HepG2 (cell line): ENCODE data around the gene RAB11FIP5.
A peak's percentile ranks its signal among the peaks of the same experiment; 100 is the strongest.

Experiments used
- EZH2 ChIP-seq: conservative IDR thresholded peaks from 2 replicates; pipeline ENCODE4 v1.6.1; 2012; ENCODE audit warnings: mild to moderate bottlenecking, low read depth, low read length, moderate library complexity
- KDM1A ChIP-seq: IDR thresholded peaks from 2 replicates; pipeline ENCODE4 v1.6.1; 2016; ENCODE audit warnings: missing compliant biosample characterization
- POLR2AphosphoS5 ChIP-seq: IDR thresholded peaks from 2 replicates; pipeline ENCODE4 v1.6.1; 2012; ENCODE audit warnings: low read depth, low read length
- ZBTB7A ChIP-seq: sonication (generic); formaldehyde crosslinking; IDR thresholded peaks from 2 replicates; pipeline ENCODE4 v1.8.0; 2022; ENCODE audit warnings: mild to moderate bottlenecking, missing genetic modification reagents
- ZNF670 ChIP-seq: sonication (generic); formaldehyde crosslinking; IDR thresholded peaks from 2 replicates; pipeline ENCODE4 v1.8.0; 2022; ENCODE audit warnings: mild to moderate bottlenecking, missing genetic modification reagents, borderline replicate concordance
- TF ChIP-seq, protein P1 (sequence below): sonication (generic); formaldehyde crosslinking; IDR thresholded peaks from 2 replicates; pipeline ENCODE4 v1.5.1; 2020; ENCODE audit warnings: mild to moderate bottlenecking, missing genetic modification reagents, moderate library complexity
- TF ChIP-seq, protein P2 (sequence below): sonication (generic); formaldehyde crosslinking; conservative IDR thresholded peaks from 2 replicates; pipeline ENCODE4 v1.4.0; 2020; ENCODE audit warnings: missing genetic modification reagents
- TF ChIP-seq, protein P3 (sequence below), 2 experiments: sonication (generic) in 1 of 2; formaldehyde crosslinking in 1 of 2; IDR thresholded peaks; 2 replicates each; pipeline versions ENCODE4 v1.4.0 to v1.6.1; 2018 to 2020; ENCODE audit warnings: missing genetic modification reagents in 2 of 2, borderline replicate concordance in 1 of 2, low read depth in 1 of 2, mild to moderate bottlenecking in 1 of 2, missing biosample characterization in 1 of 2
- TF ChIP-seq, protein P4 (sequence below): sonication (generic); formaldehyde crosslinking; IDR thresholded peaks from 2 replicates; pipeline ENCODE4 v1.4.0; 2020; ENCODE audit warnings: mild to moderate bottlenecking, missing genetic modification reagents
- TF ChIP-seq, protein P5 (sequence below): IDR thresholded peaks from 2 replicates; pipeline ENCODE4 v1.6.1; 2016; ENCODE audit warnings: missing compliant biosample characterization, missing genetic modification reagents, borderline replicate concordance

DNA sequence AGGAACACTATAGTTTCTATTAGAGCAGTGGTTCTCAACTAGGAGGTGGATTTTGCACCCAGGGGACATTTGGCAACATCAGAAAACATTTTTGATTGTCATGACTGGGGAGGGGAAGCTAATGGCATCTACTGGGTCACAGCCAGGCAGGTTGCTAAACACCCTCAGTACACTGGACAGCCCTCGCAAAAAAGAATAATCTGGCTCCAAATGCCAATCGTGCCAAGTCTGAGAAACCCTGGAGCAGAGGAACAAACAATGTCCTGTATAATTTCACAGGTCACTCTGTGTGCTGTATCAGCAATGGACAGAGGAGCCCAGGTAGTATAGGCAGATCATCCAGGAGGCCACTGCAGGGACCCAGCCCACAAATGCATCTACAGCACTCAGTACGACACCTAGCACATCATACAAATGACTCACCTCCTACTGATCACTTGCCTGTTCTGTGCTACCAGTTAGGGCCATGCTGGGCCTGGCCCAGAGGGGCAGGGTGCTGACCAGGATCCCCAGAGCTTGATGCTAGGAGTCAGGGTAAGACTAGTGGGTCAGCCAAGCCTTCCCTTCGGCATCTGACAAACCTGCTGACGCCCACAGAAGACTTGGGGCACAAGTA is 78.9 kb downstream of the RAB11FIP5 start:
- TF ChIP-seq EZH2: no peak
- TF ChIP-seq ZNF670 (CRISPR knock-in tag): no peak
- TF ChIP-seq POLR2AphosphoS5: no peak
- no peak for TF ChIP-seq ZBTB7A (CRISPR knock-in tag)
- TF ChIP-seq, protein P1, sequence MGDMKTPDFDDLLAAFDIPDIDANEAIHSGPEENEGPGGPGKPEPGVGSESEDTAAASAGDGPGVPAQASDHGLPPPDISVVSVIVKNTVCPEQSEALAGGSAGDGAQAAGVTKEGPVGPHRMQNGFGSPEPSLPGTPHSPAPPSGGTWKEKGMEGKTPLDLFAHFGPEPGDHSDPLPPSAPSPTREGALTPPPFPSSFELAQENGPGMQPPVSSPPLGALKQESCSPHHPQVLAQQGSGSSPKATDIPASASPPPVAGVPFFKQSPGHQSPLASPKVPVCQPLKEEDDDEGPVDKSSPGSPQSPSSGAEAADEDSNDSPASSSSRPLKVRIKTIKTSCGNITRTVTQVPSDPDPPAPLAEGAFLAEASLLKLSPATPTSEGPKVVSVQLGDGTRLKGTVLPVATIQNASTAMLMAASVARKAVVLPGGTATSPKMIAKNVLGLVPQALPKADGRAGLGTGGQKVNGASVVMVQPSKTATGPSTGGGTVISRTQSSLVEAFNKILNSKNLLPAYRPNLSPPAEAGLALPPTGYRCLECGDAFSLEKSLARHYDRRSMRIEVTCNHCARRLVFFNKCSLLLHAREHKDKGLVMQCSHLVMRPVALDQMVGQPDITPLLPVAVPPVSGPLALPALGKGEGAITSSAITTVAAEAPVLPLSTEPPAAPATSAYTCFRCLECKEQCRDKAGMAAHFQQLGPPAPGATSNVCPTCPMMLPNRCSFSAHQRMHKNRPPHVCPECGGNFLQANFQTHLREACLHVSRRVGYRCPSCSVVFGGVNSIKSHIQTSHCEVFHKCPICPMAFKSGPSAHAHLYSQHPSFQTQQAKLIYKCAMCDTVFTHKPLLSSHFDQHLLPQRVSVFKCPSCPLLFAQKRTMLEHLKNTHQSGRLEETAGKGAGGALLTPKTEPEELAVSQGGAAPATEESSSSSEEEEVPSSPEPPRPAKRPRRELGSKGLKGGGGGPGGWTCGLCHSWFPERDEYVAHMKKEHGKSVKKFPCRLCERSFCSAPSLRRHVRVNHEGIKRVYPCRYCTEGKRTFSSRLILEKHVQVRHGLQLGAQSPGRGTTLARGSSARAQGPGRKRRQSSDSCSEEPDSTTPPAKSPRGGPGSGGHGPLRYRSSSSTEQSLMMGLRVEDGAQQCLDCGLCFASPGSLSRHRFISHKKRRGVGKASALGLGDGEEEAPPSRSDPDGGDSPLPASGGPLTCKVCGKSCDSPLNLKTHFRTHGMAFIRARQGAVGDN (CRISPR knock-in tag): peak; percentile 51
- TF ChIP-seq, protein P2, sequence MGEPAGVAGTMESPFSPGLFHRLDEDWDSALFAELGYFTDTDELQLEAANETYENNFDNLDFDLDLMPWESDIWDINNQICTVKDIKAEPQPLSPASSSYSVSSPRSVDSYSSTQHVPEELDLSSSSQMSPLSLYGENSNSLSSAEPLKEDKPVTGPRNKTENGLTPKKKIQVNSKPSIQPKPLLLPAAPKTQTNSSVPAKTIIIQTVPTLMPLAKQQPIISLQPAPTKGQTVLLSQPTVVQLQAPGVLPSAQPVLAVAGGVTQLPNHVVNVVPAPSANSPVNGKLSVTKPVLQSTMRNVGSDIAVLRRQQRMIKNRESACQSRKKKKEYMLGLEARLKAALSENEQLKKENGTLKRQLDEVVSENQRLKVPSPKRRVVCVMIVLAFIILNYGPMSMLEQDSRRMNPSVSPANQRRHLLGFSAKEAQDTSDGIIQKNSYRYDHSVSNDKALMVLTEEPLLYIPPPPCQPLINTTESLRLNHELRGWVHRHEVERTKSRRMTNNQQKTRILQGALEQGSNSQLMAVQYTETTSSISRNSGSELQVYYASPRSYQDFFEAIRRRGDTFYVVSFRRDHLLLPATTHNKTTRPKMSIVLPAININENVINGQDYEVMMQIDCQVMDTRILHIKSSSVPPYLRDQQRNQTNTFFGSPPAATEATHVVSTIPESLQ (CRISPR knock-in tag): no peak
- TF ChIP-seq KDM1A (CRISPR knock-in tag): no peak
- TF ChIP-seq, protein P3, sequence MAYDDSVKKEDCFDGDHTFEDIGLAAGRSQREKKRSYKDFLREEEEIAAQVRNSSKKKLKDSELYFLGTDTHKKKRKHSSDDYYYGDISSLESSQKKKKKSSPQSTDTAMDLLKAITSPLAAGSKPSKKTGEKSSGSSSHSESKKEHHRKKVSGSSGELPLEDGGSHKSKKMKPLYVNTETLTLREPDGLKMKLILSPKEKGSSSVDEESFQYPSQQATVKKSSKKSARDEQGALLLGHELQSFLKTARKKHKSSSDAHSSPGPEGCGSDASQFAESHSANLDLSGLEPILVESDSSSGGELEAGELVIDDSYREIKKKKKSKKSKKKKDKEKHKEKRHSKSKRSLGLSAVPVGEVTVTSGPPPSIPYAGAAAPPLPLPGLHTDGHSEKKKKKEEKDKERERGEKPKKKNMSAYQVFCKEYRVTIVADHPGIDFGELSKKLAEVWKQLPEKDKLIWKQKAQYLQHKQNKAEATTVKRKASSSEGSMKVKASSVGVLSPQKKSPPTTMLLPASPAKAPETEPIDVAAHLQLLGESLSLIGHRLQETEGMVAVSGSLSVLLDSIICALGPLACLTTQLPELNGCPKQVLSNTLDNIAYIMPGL (CRISPR knock-in tag; IDR thresholded peaks at IDR 0.05; ENCODE audit: borderline replicate concordance in 1 of 2, low read depth in 1 of 2): no peak
- TF ChIP-seq, protein P4, sequence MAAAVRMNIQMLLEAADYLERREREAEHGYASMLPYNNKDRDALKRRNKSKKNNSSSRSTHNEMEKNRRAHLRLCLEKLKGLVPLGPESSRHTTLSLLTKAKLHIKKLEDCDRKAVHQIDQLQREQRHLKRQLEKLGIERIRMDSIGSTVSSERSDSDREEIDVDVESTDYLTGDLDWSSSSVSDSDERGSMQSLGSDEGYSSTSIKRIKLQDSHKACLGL (CRISPR knock-in tag): no peak
- TF ChIP-seq, protein P5, sequence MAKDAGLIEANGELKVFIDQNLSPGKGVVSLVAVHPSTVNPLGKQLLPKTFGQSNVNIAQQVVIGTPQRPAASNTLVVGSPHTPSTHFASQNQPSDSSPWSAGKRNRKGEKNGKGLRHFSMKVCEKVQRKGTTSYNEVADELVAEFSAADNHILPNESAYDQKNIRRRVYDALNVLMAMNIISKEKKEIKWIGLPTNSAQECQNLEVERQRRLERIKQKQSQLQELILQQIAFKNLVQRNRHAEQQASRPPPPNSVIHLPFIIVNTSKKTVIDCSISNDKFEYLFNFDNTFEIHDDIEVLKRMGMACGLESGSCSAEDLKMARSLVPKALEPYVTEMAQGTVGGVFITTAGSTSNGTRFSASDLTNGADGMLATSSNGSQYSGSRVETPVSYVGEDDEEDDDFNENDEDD (CRISPR knock-in tag): no peak
